ENCODE data around the gene LUZP1. TPM values are rescaled to one million over a fixed set of nuclear protein-coding genes. Genes with fewer than 3 reads are reported as not detected.

LUZP1 gene
- total RNA-seq, 1 experiment from 2014 or later = 25.2 TPM

DNA sequence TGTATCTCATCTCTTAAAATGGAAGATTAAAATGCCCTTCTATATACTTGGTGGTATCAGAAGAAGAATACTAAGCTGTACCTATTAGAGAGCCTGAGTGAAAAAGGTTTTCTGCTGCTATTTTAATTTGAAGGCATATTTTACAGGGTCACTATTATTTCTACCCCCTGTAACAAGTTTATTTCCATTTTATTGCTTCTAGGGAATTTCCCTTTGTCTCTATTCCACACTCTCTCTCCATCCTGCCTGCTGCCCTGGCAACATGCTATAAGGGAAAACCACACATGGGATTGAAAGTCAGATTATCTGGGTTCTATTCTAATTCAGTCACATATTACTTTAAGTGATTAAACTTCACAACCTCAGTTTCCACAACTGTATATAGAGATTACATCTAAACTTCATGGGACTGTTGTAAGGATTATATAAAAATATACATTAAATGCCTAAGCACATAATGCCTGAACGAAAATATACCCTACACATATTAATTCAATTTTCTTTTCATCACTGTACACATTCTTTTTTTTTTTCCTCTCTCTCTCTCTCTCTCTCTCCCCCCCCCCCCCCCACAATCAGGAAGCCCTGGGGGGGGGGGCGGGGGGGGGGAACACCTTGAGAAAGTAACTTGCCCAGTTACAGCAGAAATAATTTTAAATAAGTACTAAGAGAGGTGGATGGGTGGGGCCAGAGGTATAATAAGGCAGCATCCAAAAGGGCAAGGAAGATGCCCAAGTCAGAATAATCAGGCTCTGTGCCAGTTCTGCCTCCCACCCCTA lies 51.5 kb downstream of the LUZP1 start:
- DNase-seq (ENCODE audit: low spot score) = no peak

DNA sequence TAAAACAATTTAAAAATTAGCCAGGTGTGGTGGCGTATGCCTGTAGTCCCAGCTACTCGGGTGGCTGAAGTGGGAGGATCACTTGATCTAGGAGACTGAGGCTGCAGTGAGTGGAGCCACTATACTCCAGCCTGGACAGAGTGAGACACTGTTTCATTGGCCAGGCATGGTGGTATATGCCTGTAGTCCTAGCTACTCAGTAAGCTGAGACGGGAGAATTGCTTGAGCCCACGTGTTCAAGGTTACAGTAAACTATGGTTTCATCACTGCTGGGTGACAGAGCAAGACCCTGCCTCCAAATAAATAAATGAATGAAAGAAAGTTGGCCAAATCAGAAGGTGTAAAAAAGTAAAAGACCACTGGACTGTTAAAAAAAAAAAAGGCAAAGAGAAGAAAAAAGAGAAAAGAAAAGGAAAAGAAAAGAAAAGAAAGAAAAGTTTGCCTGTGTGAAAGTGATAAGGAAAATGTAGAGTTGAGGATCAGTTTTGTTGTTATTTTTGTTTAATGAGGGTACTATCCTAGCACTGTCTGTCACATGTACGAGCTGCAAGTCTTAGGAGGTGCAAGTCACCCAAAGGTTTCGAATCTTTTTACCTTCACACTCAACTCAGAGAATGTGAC lies 52.3 kb downstream of the LUZP1 start:
- no peak for DNase-seq (ENCODE audit: low spot score)

DNA sequence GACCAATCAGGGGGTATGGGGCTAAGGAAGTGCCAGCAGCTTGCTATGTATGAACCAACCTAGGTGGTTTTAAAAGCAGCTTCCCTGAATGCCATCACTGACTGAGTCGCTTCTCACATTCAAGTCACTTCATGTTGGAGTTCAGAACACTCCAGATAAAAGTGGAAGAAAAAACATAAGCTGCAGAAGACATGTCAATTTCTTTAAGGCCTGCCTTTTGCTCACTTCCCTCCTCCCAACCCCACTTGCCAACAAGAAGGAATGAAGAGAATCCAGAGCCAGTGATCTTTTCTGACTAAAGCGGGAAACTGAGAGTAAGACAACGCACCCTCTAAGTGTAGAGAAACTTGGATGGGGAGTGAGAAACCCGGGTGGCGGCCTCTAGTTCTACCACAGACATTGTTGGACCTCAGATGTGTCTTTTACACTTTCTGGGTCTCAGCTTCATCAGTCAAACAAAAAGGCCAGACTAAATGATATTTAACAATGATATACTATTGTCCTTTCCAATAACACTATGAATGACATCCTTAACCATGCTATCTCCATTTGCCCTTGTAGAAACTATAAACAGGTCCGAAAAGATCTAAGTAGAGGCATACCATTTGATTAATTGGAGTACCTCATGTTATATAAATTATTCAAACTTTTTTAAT lies 54.1 kb downstream of the LUZP1 start:
- DNase-seq (ENCODE audit: low spot score) = no peak

DNA sequence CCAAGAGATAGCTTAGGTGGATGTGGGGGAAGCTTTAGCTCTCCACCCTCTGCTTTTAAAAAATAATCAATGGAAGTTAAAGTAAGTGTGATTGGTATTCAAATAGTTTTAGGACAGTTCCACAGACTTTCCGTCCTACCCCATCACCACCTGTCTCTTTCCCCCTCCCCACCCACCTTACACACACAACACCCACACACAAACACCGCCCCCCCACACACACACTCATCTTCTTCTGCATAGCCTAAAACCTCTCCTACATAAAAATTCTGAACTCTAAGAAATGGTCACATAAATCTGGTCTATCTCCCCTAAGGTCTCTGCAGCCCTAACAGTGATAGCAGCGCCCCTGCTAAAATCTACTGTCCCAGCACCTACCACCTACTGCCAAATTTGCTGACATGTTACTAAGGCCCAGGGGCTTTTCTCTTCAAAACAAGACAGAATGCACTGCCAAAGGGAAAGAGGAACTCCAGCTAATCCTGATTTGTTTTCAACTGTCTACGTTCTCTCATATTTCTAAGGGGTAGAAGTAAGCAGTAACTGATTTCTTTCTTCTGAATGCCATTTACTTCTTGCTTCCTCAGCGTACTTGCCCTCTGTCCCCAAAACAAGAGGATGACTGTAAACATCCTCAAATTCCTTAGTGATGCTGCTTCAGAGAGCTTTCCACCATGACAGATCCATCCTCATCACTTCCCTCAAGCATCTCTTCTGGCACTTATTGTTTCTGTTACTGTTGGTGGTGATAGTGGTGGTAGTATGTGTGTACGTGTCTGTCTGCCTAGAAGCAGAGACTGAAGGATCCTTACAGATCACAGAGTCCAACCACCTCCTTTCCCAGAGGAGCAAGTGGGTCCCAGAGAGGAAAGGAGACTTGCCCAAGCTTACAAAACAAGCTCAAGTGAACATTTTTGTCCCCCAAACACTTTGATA lies 56.8 kb downstream of the LUZP1 start:
- no peak for DNase-seq (ENCODE audit: low spot score)

DNA sequence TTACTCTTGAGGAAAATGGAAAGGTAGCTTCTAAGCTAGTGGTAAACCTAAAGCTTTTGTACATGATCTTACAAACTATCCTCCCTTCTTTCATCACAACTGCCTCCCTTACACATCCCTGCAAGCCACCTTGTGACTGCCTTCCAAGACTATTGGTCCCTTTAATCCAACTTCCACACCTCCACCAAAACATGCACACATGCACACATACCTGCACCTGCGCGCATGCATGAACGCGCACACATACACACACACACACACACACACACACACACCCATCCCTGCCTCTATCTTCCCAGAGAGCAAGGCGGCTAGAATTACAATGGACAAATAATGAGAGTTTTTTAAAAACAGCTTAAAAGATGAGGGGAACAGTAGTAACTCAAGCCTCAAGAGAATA lies 58.3 kb downstream of the LUZP1 start:
- DNase-seq (ENCODE audit: low spot score) = no peak

DNA sequence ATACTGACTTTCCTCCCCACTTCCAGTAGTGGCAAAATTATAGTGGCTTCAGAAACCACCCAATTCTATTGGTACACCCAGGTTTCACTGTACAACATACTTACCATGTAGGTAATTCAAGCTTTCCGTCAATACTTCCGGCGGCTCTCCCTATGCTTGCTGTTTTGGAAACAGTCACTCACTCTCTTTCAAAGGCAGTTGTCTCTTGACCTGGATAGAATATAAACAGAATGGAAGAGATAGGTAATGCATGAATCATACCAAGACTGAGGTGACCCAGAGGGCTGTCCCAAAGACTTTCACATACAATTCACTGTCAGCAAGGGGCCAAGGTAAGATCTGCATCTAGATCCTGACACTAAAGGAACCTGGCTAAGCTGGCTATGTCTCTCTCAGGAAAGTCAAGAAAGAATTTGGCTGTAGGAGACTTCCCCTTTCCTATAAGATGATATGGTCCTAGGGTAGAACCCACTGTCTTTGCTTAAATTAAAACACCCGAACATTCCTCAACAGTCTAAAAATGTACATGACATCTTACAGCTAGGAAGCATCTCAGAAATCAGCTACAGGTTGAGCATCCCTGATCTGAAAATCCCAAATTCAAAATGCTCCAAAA lies 59.6 kb downstream of the LUZP1 start:
- no peak for DNase-seq (ENCODE audit: low spot score)

DNA sequence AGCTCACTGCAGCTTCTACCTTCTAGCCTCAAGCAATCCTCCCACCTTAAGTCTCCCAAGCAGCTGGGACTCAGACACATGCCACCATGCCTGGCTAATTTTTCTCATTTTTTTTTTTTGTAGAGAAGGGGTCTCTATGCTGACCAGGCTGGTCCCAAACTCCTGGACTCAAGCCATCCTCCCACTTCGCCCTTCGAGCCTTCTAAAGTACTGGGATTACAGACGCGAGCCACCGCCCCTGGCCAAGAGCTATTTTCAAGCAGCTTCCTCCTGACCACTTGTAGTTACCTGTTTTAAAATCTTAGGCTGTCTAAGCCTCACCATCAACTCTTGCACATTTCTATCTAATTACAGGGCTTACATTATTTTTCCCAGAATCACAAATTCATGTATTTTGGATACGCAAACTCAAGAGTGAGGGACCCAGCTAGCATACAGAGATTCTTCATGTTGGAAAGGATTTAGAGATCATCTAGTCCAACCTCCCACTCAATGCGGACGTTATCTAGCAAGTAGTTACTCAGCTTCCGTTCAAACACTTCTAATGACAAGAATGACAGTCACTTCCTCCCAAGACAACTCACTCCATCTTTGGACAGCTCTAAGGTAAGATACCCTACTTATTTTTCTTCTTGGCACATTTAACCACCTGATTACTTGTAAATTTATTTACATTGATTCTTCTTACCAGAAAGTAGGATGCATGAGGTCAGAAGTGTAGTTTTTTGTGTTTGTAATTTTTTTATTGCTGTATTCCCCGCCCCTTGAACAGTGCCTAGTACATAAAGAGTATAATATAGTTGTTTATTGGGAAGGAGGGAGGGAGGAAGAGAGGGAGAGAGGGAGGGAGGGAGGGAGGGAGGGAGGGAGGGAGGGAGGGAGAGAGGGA lies 65.4 kb downstream of the LUZP1 start:
- peak; percentile 30 for DNase-seq (ENCODE audit: low spot score)

DNA sequence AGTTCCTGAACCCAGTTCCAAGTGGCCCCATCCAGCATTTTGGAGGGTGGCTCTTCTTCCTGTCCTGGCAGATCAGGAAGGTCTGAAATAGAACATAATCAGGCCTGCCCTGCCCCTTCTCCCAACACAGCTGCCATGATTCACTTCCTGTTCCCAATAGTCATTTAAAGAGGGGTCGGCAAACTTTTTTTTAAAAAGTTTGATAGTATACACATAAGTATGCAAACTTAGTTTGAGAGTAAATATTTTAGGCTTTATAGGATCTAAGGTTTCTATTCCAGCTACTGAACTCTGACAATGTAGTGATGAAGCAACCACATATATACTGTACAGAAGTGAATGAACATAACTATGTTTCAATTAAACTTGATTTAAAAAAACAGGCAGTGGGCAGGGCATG lies 66.4 kb downstream of the LUZP1 start:
- DNase-seq (ENCODE audit: low spot score) = peak; percentile 33

DNA sequence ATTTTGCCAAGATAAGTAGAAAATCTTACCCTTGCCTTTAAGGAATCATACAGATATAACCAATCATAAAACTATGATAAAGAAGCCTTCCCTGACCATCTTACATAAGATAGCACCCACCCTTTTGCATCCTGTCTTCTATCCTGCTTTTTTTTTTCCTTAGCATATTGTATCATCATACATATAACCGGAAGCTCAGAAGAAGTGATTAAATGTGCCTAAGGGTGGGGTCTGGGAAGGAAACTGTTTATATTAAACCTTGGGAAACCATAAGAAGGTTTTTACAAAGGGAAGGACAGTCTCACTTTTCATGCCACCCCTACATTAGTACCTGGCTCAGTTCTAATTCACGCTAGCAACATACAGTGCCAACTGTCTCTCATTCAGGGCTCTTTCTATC lies 66.8 kb downstream of the LUZP1 start:
- DNase-seq (ENCODE audit: low spot score) = no peak

DNA sequence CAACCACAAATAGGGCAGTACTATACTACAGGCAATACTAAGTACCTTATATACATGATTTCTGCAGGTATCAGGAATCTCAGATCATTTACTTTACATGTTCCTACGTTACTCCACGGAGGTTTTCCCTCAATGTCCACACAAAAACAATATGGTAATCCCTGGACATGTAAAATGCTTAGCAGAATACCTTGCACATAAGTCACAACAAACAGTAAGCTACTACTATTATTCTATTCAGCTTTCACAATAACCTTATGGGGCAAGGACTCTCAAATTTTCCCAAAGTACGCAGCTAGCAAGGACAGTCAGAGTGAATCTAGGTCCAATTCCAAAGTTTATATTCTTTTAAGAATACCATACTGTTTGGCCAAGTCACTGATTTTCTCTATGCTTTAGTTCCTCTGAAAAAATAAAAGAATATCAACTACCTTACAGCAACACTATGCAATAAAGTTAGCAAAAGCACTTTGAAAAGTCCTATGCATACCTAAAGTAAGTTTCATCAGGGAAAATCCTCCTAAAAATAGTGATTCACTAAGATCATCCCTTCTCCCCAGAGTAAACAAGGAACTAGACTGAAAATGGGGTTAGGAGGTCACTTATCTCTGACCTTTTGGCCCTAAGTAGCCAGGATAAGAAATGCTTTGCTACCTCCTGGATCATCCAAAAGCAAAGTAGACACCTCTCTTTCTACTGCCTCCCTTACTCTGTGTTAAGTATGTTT lies 67.4 kb downstream of the LUZP1 start:
- no peak for DNase-seq (ENCODE audit: low spot score)

DNA sequence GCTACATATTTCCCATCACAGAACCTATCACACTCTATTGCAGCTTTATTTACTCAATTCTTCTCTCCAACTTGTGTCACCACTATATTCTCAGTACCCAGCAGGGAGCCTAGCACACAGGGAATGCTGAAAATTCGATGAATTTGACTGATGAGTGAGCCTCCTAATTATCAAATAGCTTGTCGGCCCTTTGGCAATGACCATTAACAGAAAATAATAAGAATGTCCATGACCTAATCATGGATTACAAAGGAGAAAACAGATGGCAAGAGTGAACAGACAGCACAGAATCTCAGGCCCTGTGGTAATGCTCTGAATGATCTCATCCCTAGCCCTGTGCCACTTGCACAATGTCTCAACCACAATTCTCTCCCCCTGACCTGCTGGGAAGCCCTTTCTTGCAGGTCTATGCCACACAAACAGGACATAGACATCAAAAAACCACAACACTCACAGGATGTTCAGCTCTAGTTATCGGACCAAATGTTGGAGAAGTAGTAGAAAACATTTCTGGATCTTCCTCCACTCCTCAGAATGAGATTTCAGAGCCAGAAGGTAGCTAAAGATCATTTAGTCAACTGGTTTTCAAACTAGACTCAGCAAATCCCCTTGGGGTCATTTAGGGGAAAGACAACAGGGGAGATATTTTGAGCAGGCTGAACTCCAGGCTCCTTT lies 68.4 kb downstream of the LUZP1 start:
- DNase-seq (ENCODE audit: low spot score) = peak; percentile 87

DNA sequence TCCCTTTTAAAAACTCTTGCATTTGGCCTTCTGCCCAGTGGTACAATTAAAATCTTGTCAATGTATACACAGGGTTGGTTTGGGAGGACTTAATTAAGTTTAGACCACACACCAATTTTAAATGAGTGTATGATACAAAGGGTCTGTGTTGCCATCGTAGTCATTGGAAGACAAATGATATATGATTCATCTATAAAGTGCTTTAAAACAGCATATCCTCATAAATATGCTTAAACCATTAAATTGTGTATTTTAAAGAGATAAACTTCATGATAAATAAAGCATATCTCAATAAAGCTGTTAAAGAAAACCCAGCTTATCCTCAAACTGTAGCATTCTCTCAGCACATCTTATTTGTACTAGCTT lies 69.5 kb downstream of the LUZP1 start:
- no peak for DNase-seq (ENCODE audit: low spot score)

DNA sequence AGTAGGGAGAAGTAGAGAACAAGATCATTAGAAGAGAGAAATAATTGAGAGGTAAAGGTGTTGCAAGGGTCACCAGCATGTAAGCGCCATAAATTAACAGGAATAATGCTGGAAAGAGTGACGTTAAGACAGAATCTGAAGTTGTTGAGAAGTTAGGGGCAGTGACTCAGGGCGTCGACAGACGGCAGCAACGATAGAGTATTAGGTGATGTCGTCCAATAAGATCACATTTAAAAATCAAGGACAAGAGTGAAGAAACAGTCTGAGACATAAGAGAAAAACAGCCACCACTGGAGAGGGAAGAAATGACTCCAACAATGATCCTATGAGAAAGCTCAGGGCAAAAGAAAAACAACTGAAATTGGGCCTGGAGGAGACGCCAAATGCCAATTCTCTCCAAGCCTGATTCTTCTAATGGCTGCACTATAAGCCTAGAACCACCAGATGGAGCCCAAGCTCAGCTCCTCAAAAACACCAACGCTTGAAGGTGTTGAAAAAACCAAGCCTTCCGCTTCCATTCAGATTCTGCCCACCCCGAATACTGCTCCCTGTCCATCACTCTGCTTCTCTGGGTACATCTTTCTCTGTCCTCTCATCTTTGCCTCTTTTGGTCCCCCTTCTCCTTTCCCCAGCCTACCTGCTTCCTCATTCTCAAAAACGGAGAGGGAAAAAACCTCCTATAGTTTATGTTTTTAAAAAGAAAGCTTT lies 70.0 kb downstream of the LUZP1 start:
- peak; percentile 68 for DNase-seq (ENCODE audit: low spot score)

DNA sequence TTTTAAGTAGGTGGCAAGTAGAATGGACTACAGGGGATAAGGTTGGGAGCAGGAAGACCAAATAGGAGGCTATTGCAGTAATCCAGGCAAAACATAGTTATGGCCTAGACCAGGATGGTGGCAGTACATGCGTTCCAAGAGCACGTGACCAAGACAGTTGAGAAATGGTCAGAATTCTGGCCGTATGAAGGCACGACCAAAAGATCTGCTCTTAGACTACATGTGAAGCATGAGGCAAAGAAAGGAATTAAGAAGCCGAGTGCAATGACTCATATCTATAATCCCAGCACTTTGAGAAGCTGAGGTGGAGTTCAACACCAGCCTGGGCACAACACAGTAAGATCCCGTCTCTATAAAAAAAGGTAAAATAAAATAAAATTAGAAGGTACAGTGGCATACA lies 71.3 kb downstream of the LUZP1 start:
- no peak for DNase-seq (ENCODE audit: low spot score)

DNA sequence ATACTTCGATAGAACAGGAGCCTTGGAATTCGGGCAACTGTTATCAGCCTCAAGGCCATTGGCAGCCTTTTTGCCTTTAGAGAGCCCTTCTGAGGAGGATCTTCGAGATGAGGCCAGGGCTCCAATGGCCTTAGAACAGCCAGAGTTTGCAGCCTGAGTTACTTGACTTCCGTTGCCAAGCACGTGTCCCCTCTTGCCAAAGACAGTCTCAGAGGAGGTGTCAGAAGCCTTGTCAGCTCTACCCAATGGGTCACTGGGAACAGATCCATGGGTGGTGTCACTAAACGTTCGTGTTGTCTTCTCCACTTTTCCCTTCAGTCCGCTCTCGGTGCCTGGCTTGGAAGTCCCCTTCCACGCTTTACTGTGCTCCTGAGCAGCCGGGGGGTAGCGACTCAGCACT lies 76.2 kb downstream of the LUZP1 start:
- DNase-seq (ENCODE audit: low spot score) = no peak

DNA sequence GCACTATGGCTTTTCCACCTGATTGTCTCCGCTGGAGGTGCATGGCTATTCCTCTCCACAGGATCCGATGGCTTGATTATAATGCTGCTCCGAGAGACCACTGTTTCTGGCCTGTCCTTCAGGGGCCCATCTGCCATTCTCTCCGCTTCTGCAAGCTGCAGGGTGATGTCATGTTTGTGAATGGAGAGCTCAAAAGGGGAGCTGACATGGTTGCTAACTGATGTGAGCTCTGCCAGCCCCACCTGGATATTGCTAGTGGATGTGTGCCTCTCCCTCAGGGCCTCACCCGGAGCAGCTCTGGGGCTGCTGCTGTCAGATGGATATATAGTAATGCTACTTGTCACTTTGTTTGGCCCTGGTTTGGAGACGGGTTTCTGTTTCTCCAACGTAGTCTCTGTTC lies 77.1 kb downstream of the LUZP1 start:
- no peak for DNase-seq (ENCODE audit: low spot score)

DNA sequence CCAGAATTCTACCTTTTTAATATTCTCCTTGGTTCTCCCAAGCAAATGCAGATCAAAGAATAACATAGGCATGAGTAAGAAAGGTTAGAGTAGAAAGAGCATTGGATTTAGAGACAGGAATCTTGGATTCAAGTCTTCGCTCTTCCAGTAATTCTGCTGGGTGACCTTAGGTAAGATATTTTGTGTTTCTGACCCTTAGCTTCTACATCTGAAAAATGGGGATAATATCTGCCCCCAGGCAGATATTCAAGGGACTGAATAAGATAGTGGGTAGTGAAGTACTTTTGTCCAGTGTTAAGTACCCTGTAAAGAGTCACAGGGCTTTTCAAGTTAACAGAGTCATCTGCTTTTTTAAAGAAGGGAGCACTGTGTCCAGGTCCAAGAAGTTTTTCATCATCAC lies 78.6 kb downstream of the LUZP1 start:
- DNase-seq (ENCODE audit: low spot score) = no peak

DNA sequence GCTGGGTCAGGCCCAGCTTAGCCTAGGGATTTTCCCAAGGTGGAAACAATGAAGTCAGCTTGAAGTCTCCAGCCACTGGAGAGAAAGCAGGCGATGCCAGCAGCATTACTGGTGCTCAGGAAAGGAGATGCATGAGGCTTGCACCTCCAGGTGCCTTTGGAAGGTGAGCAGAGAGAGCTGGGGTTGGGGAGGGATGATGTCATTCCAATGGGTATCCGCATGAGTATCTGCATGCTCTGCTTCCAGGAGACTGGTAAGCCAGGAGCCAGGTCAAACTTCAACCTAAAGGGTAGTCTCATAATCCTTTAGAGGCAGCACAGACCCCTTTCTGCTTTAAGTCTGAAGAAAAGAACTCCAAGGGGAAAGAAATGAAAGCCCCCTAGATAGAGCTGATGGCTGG lies 80.6 kb downstream of the LUZP1 start:
- DNase-seq (ENCODE audit: low spot score) = no peak

DNA sequence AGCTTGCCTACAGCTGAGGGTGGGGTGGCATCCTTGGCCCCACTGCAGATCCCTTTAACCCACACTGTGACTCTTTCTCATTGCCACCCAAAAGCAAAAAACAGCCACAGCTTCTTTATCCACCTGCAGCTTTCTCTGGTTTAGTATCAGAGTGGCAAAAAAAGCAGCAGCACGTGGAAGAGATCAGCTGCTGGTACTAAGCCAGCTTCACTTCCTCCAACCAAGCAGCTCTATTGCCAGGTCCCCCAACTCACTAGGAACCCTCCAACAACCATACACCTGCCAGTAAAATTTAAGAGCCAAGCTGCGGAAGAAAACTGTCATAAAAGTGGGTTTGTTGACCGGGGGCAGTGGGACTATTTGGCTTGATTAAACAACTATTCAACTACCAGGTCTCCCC lies 83.0 kb downstream of the LUZP1 start:
- DNase-seq (ENCODE audit: low spot score) = no peak

Data from H4 (cell line).